A673 (cell line): ENCODE data around the gene MLLT6.

Experiments
- EZH2 ChIP-seq: fragments of 200-600 bp; sonication (generic); IDR thresholded peaks from 2 replicates; pipeline ENCODE4 v1.6.1; 2017; ENCODE audit warnings: borderline replicate concordance, low read depth, mild to moderate bottlenecking, mixed read lengths, antibody characterized with exemption, low read length; ENCODE audit not compliant: poor library complexity, severe bottlenecking
- TF ChIP-seq, protein P1 (sequence below): fragments of 300-800, 200-600 bp; sonication (generic); conservative IDR thresholded peaks from 2 replicates; pipeline ENCODE4 v1.5.1; 2017; ENCODE audit warnings: low read depth, mild to moderate bottlenecking, antibody characterized with exemption, low read length, moderate library complexity, mixed read lengths

DNA sequence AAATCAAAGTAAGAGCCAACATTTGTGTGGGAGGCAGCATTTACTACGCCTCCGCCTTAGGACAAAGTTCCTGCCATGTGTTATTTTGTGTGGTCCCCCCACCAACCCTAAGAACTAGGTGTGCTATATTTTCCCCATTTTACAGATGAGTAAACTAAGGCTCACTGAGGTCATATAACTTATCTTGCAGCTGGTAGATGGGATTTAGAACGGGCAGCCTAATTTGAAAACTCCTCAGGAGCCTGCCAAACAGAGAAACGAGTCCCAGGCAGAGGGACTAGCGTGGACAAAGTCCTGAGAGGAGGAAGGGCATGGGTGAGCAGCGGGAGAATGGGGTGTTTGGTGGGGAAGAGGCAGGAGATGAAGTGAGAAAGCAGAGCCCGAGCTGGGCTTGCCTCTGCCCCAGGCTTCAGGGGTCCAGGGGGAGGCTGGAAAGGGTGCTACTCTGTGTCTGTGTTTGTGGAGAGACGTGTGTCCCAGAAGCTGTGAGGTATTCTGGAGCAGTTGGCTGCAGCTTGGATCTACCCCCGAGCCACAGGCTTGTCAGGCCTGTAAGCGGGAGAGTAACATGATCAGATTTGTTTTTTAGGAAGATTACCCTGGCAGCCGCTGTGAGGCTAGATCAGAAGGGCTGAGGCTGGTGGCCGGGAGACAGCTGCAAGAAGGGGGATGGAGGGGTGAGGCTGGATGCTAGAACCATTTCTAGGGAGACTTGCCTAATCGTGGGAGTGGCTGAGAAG is 5.0 kb downstream of the MLLT6 start:
- TF ChIP-seq EZH2 = no peak
- TF ChIP-seq, protein P1, sequence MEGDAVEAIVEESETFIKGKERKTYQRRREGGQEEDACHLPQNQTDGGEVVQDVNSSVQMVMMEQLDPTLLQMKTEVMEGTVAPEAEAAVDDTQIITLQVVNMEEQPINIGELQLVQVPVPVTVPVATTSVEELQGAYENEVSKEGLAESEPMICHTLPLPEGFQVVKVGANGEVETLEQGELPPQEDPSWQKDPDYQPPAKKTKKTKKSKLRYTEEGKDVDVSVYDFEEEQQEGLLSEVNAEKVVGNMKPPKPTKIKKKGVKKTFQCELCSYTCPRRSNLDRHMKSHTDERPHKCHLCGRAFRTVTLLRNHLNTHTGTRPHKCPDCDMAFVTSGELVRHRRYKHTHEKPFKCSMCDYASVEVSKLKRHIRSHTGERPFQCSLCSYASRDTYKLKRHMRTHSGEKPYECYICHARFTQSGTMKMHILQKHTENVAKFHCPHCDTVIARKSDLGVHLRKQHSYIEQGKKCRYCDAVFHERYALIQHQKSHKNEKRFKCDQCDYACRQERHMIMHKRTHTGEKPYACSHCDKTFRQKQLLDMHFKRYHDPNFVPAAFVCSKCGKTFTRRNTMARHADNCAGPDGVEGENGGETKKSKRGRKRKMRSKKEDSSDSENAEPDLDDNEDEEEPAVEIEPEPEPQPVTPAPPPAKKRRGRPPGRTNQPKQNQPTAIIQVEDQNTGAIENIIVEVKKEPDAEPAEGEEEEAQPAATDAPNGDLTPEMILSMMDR = no peak
